Gastrocnemius medialis (tissue), 4 donors: ENCODE measurements around the gene DMD.

ENCODE experiments used
- CTCF ChIP-seq, 5 experiments: fragments of 450-650 bp in 3 of 5; fragments of 200-600 bp in 2 of 5; sonication (generic) in 2 of 5; IDR thresholded peaks in 4 of 5; conservative IDR thresholded peaks in 1 of 5; 1 replicate in 4 of 5; 2 replicates in 1 of 5; pipeline ENCODE4 v1.5.1; 2016 to 2019; ENCODE audit warnings: antibody characterized with exemption in 5 of 5, mild to moderate bottlenecking in 3 of 5, moderate library complexity in 3 of 5
- POLR2A ChIP-seq, 2 donors: fragments of 450-650 bp; IDR thresholded peaks; one replicate each; pipeline ENCODE4 v1.6.1; 2017; ENCODE audit warnings: antibody characterized with exemption in 2 of 2, mild to moderate bottlenecking in 2 of 2, moderate library complexity in 2 of 2

DNA sequence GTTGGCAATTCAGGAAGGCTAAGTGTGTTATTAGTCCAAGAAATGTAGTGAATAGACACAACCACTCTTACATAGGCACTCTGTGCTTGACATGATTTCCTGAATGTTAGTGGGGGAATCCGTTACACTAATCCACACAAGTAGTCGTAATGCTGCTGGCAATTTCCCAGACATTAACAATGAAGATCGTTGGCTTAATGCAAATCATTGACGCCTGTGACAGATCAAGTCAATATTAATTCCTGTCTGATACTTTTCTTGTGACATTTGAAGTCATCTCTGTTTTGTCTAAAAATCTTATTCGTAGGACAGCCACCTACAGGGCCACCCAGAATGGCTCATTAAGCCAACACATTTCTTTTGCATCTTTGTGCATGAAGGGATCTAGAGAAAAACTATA, 1200.4 kb downstream of the DMD start:
- TF ChIP-seq CTCF (IDR thresholded peaks at IDR 0.05 in 4 of 5, conservative IDR thresholded peaks at IDR 0.05 in 1 of 5) (no peak), POLR2A (IDR thresholded peaks at IDR 0.05) (no peak)
